ENCODE measurements around the gene SH3RF3.

Gene SH3RF3

GRCh38 chr2:109256921-109257320, 127.9 kb downstream of the SH3RF3 start:
- no peak for TF ChIP-seq CTCF (IDR thresholded peaks at IDR 0.05; ENCODE audit: control insufficient read depth, insufficient read depth, low read depth, low read length, missing control alignments)
- no peak for DNase-seq (ENCODE audit: low read depth)
- H3K4me3 ChIP-seq (ENCODE audit: control insufficient read depth, low read depth, low read length): no peak overlapping the region

- TF ChIP-seq CTCF (IDR thresholded peaks at IDR 0.05; ENCODE audit: control insufficient read depth, insufficient read depth, low read depth, low read length, missing control alignments): no peak
- no peak for DNase-seq (ENCODE audit: low read depth)
- H3K4me3 ChIP-seq (ENCODE audit: control insufficient read depth, low read depth, low read length): no peak overlapping the region
Measured at GRCh38 chr2:109257653-109258052, 128.6 kb downstream of the SH3RF3 start.

GRCh38 chr2:109258376-109258775, 129.4 kb downstream of the SH3RF3 start:
- no peak overlapping the region for H3K4me3 ChIP-seq (ENCODE audit: control insufficient read depth, low read depth, low read length)
- TF ChIP-seq CTCF (IDR thresholded peaks at IDR 0.05; ENCODE audit: control insufficient read depth, insufficient read depth, low read depth, low read length, missing control alignments): no peak
- no peak for DNase-seq (ENCODE audit: low read depth)

GRCh38 chr2:109258905-109259540, 130.0 kb downstream of the SH3RF3 start:
- no peak for DNase-seq (ENCODE audit: low read depth)
- no peak for TF ChIP-seq CTCF (IDR thresholded peaks at IDR 0.05; ENCODE audit: control insufficient read depth, insufficient read depth, low read depth, low read length, missing control alignments)
- no peak overlapping the region for H3K4me3 ChIP-seq (ENCODE audit: control insufficient read depth, low read depth, low read length)

GRCh38 chr2:109259671-109260070, 130.7 kb downstream of the SH3RF3 start:
- H3K4me3 ChIP-seq (ENCODE audit: control insufficient read depth, low read depth, low read length): no peak overlapping the region
- no peak for TF ChIP-seq CTCF (IDR thresholded peaks at IDR 0.05; ENCODE audit: control insufficient read depth, insufficient read depth, low read depth, low read length, missing control alignments)
- DNase-seq (ENCODE audit: low read depth): no peak

- no peak for DNase-seq (ENCODE audit: low read depth)
- no peak for TF ChIP-seq CTCF (IDR thresholded peaks at IDR 0.05; ENCODE audit: control insufficient read depth, insufficient read depth, low read depth, low read length, missing control alignments)
- H3K4me3 ChIP-seq (ENCODE audit: control insufficient read depth, low read depth, low read length): no peak overlapping the region
Measured at GRCh38 chr2:109260116-109260855, 131.3 kb downstream of the SH3RF3 start.
